HG02623 (cell line): ENCODE measurements around the gene GABRG3.

Experiments
- ATAC-seq: cut with Tn5 transposase; IDR thresholded peaks from one replicate; pipeline ENCODE4 v1.9.1; 2021; ENCODE audit warnings: moderate library complexity; ENCODE audit not compliant: unreplicated experiment

Gene GABRG3

GRCh38 chr15:27237319-27237939 lies 266.4 kb downstream of the GABRG3 start:
- no peak for ATAC-seq

- ATAC-seq, result no peak
These were observed 267.2 kb downstream of the GABRG3 start for GRCh38 chr15:27238209-27238608.

- ATAC-seq, result no peak
These were observed 267.9 kb downstream of the GABRG3 start for GRCh38 chr15:27238707-27239423.

- no peak for ATAC-seq
These were observed 271.0 kb downstream of the GABRG3 start for GRCh38 chr15:27241943-27242342.

- ATAC-seq, result no peak
These were observed 273.1 kb downstream of the GABRG3 start for GRCh38 chr15:27244047-27244446.

- ATAC-seq, result no peak
These were observed 277.3 kb downstream of the GABRG3 start for GRCh38 chr15:27248251-27248650.

- ATAC-seq, result no peak
These were observed 278.2 kb downstream of the GABRG3 start for GRCh38 chr15:27249046-27249759.

- no peak for ATAC-seq
These were observed 278.8 kb downstream of the GABRG3 start for GRCh38 chr15:27249760-27250109.

- ATAC-seq, result no peak
These were observed 279.2 kb downstream of the GABRG3 start for GRCh38 chr15:27250223-27250622.

- ATAC-seq, result no peak
These were observed 283.1 kb downstream of the GABRG3 start for GRCh38 chr15:27254055-27254454.

GRCh38 chr15:27254801-27255200 lies 283.8 kb downstream of the GABRG3 start:
- ATAC-seq, result no peak

- ATAC-seq, result no peak
These were observed 285.5 kb downstream of the GABRG3 start for GRCh38 chr15:27256446-27256845.

GRCh38 chr15:27258287-27258686 lies 287.3 kb downstream of the GABRG3 start:
- no peak for ATAC-seq

- ATAC-seq, result no peak
These were observed 289.5 kb downstream of the GABRG3 start for GRCh38 chr15:27260523-27260922.

GRCh38 chr15:27268923-27269322 lies 297.9 kb downstream of the GABRG3 start:
- no peak for ATAC-seq

- no peak for ATAC-seq
These were observed 300.3 kb downstream of the GABRG3 start for GRCh38 chr15:27271258-27271657.

GRCh38 chr15:27272427-27272826 lies 301.4 kb downstream of the GABRG3 start:
- ATAC-seq, result no peak

GRCh38 chr15:27273506-27273905 lies 302.5 kb downstream of the GABRG3 start:
- no peak for ATAC-seq

GRCh38 chr15:27278761-27279160 lies 307.8 kb downstream of the GABRG3 start:
- ATAC-seq, result no peak

- ATAC-seq, result no peak
These were observed 321.7 kb downstream of the GABRG3 start for GRCh38 chr15:27292641-27293040.

GRCh38 chr15:27293607-27294006 lies 322.6 kb downstream of the GABRG3 start:
- ATAC-seq, result no peak

- ATAC-seq, result no peak
These were observed 346.8 kb downstream of the GABRG3 start for GRCh38 chr15:27317736-27318135.
